HepG2 (cell line): Measurements from ENCODE around the gene AFF1.

ENCODE experiments used
- CREB1 ChIP-seq, 2 experiments: fragments of 450-650 bp in 1 of 2; IDR thresholded peaks; 2 replicates each; pipeline ENCODE4 v1.6.1; 2016 to 2017; ENCODE audit warnings: control low read depth in 1 of 2, mild to moderate bottlenecking in 1 of 2, missing compliant biosample characterization in 1 of 2, missing genetic modification characterization in 1 of 2
- EZH2 ChIP-seq: conservative IDR thresholded peaks from 2 replicates; pipeline ENCODE4 v1.6.1; 2012; ENCODE audit warnings: mild to moderate bottlenecking, low read depth, low read length, moderate library complexity
- SMC3 ChIP-seq: IDR thresholded peaks from 2 replicates; pipeline ENCODE4 v1.6.1; 2011; ENCODE audit warnings: low read length, improper control_type of control experiment
- ZNF143 ChIP-seq: sonication (generic); formaldehyde crosslinking; IDR thresholded peaks from 2 replicates; pipeline ENCODE4 v1.4.0; 2020; ENCODE audit warnings: missing genetic modification reagents

- TF ChIP-seq SMC3 = no peak
- no peak for TF ChIP-seq EZH2
- TF ChIP-seq CREB1 (IDR thresholded peaks at IDR 0.05) = no peak
- no peak for TF ChIP-seq CREB1 (CRISPR knock-in tag; IDR thresholded peaks at IDR 0.05)
- no peak for TF ChIP-seq ZNF143 (CRISPR knock-in tag)
These were observed 165.4 kb downstream of the AFF1 start for GRCh38 chr4:87100168-87100567.
